Measurements from ENCODE around the gene FGF8.
"Not testable (repeated sequence)": the region's sequence is repeated elsewhere in the genome, so short reads cannot be mapped to it uniquely, and the experiment has no call there.

FGF8 gene

GRCh38 chr10:101775273-101776160 is at the start of gene FGF8:
TSS of gene FGF8 (minus strand) at chr10:101776114. CDS start at chr10:101775900, 214 bp downstream.
- DNase-seq (ENCODE audit: low read depth), result no peak

- DNase-seq (ENCODE audit: low read depth), result no peak
Measured at GRCh38 chr10:101824736-101825135, 48.8 kb upstream of the FGF8 start.

- no peak for DNase-seq (ENCODE audit: low read depth)
Measured at GRCh38 chr10:101818872-101819633, 43.1 kb upstream of the FGF8 start.

- DNase-seq (ENCODE audit: low read depth), result peak; percentile 100
Measured at GRCh38 chr10:101818119-101818871, 42.4 kb upstream of the FGF8 start, which contains the start of gene OGA. TSS of gene OGA (minus strand) at chr10:101818444. CDS start at chr10:101818022, 422 bp downstream.

DNA sequence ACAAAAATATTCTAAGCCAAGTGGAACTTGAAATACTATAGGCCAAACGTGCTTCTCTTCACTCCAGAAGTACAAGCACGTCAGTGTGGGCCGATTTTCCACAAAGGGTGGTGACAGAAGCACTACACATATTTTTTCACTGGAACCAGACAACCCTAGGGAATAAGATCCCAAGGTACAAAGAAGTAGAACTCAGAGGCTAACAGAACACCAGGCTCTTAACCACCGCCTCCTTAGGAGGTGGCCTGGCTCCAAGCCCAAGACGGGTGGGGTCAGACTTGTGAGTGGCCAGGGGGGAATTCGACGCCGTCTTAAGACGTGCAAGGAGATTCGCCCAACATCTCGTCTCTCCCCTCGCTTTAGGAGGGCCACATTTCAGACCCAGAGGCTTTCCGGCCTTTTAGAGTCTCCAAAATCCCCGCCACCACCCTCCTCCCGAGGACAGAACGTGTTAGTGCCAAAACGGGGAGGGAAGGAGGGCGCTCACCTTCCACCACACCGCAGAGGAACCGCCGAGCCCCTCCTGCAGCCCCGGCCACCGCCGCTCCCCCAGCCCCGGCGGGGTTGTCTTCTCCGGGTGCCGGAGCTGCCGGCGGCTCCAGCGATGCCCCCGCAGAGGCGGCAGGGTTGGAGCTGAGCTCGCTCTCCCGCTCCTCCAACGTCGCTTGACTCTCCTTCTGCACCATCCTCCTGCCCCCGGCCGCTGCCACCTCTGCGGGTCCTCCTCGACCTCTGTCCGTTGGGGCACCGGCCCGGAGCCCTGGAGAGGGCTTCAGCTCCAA is 41.6 kb upstream of the FGF8 start:
- DNase-seq (ENCODE audit: low read depth), result peak; percentile 95

- no peak for DNase-seq (ENCODE audit: low read depth)
Measured at GRCh38 chr10:101816913-101817336, 41.0 kb upstream of the FGF8 start.

- peak; percentile 23 for DNase-seq (ENCODE audit: low read depth)
Measured at GRCh38 chr10:101816376-101816775, 40.5 kb upstream of the FGF8 start.

DNA sequence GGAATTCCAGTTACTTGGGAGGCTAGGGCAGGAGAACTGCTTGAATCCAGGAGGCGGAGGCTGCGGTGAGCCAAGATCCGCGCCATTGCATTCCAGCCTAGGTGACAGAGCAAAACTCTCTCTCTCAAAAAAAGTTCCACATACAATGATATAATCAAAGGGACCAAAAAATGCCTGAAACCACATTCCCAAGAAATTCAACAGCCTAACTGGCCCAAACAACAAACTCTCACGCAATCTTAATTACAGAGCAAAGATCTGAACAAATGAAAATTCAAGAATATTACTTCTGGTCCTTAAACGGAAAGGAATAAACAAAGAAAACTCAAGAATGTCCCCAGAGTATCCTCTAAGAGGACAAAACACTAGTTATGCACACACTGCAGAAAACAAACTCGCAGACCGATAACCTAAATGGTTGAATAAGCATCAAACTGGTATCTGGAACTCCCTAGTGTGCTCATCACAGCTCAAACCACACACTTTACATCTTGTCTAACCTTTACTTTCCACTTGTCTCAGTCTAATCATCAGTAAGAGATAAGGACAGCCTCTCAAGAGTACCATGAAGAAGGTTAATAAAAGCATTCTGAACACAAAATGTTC is 38.7 kb upstream of the FGF8 start:
- peak; percentile 53 for DNase-seq (ENCODE audit: low read depth)

DNA sequence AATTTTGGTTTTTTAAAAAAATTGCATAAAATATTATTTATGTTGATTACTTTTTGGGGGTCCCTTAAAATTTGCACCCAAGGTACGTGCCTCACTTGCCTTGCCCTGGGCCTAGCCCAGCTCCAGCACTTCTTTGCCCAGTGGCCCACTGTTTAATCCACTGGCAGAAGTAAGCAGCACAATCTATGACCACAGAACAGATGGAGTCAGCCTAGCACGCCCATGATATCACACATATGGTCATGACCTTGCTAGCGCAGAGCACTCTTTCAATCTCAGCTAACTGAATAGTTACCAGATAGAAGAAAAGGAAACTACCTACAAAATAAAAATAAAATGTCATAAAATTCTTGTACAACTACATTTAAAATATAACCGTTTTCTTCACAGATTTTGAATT is 36.7 kb upstream of the FGF8 start:
- DNase-seq (ENCODE audit: low read depth), result no peak

- peak; percentile 16 for DNase-seq (ENCODE audit: low read depth)
Measured at GRCh38 chr10:101807158-101807557, 31.2 kb upstream of the FGF8 start.

- DNase-seq (ENCODE audit: low read depth), result peak; percentile 32
Measured at GRCh38 chr10:101803511-101803910, 27.6 kb upstream of the FGF8 start.

DNA sequence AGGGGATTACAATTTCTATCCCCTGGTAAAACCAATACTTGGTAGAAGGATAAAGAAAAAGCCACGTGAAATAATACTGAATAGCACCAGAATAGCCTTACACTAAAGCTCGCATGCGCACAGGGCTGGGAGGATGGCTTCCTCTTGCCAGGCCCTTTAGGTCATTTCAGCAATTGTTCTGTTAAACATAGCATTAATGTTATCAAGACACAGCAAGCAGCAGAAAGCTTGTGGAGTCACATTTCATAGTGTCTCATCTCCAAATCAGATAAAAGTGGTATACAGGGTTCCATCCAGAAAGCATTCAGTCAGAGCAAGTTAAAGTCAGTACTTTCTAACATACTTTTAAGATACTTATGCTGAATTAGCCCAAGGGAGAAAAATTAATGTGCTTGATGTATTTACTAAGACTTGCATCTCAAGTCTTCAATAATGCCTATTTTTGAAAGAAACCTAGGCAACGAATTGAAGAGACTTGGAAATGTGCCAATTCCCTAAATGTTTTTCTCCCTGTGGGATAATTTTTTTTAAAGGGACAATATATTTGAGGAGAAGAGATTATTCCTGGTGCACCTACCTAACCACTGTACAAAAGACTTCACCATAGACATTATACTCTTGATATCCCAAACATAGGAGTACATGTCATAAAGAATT is 21.6 kb upstream of the FGF8 start:
- no peak for DNase-seq (ENCODE audit: low read depth)

GRCh38 chr10:101793526-101793925 is 17.6 kb upstream of the FGF8 start:
- DNase-seq (ENCODE audit: low read depth), result no peak

DNA sequence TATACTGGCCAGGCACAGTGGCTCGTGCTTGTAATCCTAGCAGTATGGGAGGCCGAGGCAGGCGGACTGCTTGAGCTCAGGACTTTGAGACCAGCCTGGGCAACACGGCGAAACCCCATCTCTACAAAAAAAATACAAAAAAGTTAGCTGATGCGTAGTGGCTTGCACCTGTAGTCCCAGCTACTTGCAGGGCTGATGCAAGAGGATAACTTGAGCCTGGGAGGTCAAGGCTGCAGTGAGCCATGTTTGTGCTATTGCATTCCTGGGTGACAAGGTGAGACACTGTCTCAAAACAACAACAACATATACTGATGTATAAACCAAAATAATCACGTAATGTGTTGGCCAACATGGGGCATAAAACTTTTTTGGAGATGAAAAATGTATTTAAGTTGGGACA is 13.8 kb upstream of the FGF8 start:
- DNase-seq (ENCODE audit: low read depth), result no peak

DNA sequence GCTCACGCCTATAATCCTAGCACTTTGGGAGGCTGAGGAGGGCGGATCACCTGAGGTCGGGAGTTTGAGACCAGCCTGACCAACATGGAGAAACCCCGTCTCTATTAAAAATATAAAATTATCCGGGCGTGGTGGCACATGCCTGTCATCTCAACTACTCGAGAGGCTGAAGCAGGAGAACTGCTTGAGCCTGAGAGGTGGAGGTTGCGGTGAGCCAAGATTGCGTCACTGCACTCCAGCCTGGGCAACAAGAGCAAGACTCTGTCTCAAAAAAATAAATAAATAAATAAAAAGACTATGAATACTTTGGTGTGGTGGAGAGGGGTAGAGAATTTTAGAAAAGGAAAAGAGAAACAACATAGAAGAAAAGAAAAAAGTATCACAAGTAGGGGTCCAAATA is 13.3 kb upstream of the FGF8 start:
- DNase-seq (ENCODE audit: low read depth), result not testable (repeated sequence)

GRCh38 chr10:101785801-101786200 is 9.9 kb upstream of the FGF8 start:
- DNase-seq (ENCODE audit: low read depth), result no peak

GRCh38 chr10:101784558-101784957 is 8.6 kb upstream of the FGF8 start:
- DNase-seq (ENCODE audit: low read depth), result no peak

DNA sequence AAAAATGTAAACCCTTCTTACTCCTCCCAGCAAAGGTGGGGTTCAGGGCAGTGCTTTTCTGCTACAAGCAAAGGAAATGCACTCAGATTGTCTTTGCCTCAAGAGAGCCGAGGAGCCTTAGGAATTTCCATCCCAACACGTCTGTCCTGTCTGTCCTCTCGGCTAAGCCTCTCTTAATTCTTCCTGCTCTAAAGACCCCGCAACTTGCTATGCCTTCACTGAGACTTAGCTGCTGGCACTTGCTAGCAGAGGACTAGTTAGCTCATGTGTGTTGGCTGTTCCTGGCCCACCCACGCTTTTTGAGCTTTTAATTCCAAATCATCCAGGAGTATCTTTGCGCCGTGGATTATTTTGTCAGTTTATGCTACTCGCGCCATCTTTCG is 7.8 kb upstream of the FGF8 start:
- DNase-seq (ENCODE audit: low read depth), result no peak

DNA sequence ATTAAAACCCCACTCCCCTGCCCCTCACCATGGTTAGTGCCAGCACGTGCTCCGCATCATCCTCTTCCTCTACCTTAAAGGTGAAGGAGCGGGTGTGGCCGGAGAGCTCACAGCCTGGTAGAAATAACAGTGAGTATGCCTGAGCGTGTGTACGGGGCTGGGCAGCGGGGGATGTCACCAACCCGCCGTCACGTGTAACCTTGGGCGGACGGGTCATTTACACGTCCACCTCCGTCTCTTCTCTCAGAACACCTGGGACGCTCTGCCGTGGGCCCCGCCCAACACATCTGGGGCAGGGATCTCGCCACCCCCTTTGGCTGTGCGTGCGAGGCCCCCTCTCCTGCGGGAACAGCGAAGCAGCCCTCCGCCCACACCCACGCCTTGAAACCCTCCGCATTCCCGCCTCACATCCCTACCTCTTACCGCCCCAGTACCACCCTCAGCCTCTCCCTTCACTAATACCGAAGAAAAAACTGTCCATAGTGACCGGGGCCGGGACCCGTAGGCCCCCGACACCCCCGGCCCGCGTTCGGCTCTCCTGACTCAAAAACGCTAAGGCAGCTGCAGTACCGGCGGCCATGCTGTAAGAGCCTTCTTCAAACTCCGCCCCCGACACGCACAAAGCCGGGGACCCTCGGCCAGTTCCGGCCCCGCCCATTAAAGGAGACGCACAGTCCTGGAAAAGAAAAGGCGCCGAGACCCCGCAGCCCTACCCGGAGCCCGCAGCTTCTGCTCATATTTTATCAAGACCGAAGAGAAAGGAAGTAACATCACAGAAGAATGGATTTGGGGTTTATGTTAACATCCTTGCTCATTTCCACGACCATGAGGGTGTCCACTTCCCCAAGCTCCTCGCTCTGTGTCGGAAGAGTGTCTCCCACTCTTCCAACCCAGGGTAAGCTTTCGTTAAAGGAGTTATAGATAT is 7.2 kb upstream of the FGF8 start, which contains the start of gene NPM3:
NPM3 (minus strand) TSS at position 636 of the 925 bp plus-strand sequence; CDS start at position 580, 56 bp downstream.
- peak; percentile 81 for DNase-seq (ENCODE audit: low read depth)
